ENCODE measurements around the gene L3MBTL4. TPM values are rescaled to one million over a fixed set of nuclear protein-coding genes. Genes with fewer than 3 reads are reported as not detected.

The L3MBTL4 gene
- total and polyA plus RNA-seq, 9 of the 15 experiments (the other 6 are each of a cell fraction or from before 2014, with no cell fraction given), result not detected

DNA sequence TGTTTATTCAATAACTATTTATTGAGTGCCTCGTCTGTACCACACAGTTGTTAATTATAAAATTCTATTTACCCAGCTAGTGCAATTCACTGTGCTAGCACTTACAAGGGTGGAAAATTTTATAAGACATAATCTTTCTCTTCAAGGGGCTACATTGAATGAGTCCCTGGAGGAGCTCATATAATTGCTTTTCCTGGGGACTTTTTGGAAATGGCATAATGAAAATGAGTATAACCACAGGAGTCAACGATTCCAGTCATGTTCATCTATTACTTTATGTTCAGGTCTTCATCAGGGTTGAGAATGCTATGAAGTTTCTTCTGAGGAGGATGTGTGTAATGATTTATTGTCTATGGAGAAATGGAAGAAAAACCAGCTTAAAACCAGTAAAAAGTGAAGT is 466.5 kb downstream of the L3MBTL4 start:
- ChIA-PET CTCF (ENCODE audit: low intra/inter-chr PET ratio) (no interaction called here), POLR2A (no interaction called here)
- TF ChIP-seq TAF15 (IDR thresholded peaks at IDR 0.05; ENCODE audit: low read depth, low read length) (no peak), RBM17 (IDR thresholded peaks at IDR 0.05; ENCODE audit: borderline replicate concordance, low read depth, low read length) (no peak)
- ATAC-seq, result no peak
- Histone ChIP-seq H3K27me3 (ENCODE audit: control insufficient read depth in 2 of 2, insufficient read depth in 2 of 2, low read length in 2 of 2) (no peaks in the 10 kb centered on the region), H3K4me3 (no peak overlapping the region), H3K4me1 (replicated peaks in 1 of 2; ENCODE audit: control insufficient read depth in 2 of 2, insufficient read depth in 2 of 2, low read length in 2 of 2) (no peaks in the 10 kb centered on the region), H3K4me2 (ENCODE audit: insufficient read depth, low read length) (no peak overlapping the region), H4K20me1 (replicated peaks; ENCODE audit: control insufficient read depth, insufficient read depth, low read length) (no peaks in the 10 kb centered on the region), H2AFZ (ENCODE audit: low read depth, low read length) (no peak overlapping the region), H3K9me1 (ENCODE audit: control insufficient read depth, insufficient read depth, low read length) (no peaks in the 10 kb centered on the region), H3K79me2 (ENCODE audit: control insufficient read depth, insufficient read depth, low read length) (no peaks in the 10 kb centered on the region), H3K9me3 (replicated peaks; ENCODE audit: control insufficient read depth, insufficient read depth, low read depth, low read length) (no peaks in the 10 kb centered on the region; the same call in 1 of the 2 replicates), H3K27ac (ENCODE audit: extremely low read depth, low read depth, low read length) (no peak overlapping the region), H3K36me3 (ENCODE audit: control insufficient read depth, insufficient read depth, low read length) (no peaks in the 10 kb centered on the region), H3K9ac (ENCODE audit: insufficient read depth in 1 of 2, low read depth in 2 of 2, low read length in 2 of 2) (no peak overlapping the region)
- 3% methylated on average over 2 of the region's 2 CpGs for WGBS (ENCODE audit: insufficient coverage, low coverage, missing lambda C conversion rate)
- intact Hi-C loops (cut with micrococcal nuclease), result no loop called here
- DNase-seq (ENCODE audit: extremely low read depth in 1 of 4, low spot score in 3 of 4), result no peak
- no peak for FAIRE-seq
- no TSS peak for BruUV-seq (replicated peaks)
- in situ Hi-C loops (cut with MboI), result no loop called here

- Histone ChIP-seq H3K27ac (ENCODE audit: extremely low read depth, low read depth, low read length) (no peak overlapping the region), H4K20me1 (replicated peaks; ENCODE audit: control insufficient read depth, insufficient read depth, low read length) (no peaks in the 10 kb centered on the region), H3K9ac (ENCODE audit: insufficient read depth in 1 of 2, low read depth in 2 of 2, low read length in 2 of 2) (no peak overlapping the region), H3K4me1 (replicated peaks in 1 of 2; ENCODE audit: control insufficient read depth in 2 of 2, insufficient read depth in 2 of 2, low read length in 2 of 2) (no peaks in the 10 kb centered on the region), H3K9me1 (ENCODE audit: control insufficient read depth, insufficient read depth, low read length) (no peaks in the 10 kb centered on the region), H3K36me3 (ENCODE audit: control insufficient read depth, insufficient read depth, low read length) (no peaks in the 10 kb centered on the region), H3K4me2 (ENCODE audit: insufficient read depth, low read length) (no peak overlapping the region), H3K79me2 (ENCODE audit: control insufficient read depth, insufficient read depth, low read length) (no peaks in the 10 kb centered on the region), H3K27me3 (ENCODE audit: control insufficient read depth in 2 of 2, insufficient read depth in 2 of 2, low read length in 2 of 2) (no peaks in the 10 kb centered on the region), H3K4me3 (no peak overlapping the region), H2AFZ (ENCODE audit: low read depth, low read length) (no peak overlapping the region), H3K9me3 (replicated peaks; ENCODE audit: control insufficient read depth, insufficient read depth, low read depth, low read length) (no peaks in the 10 kb centered on the region; the same call in 1 of the 2 replicates)
- CTCF ChIA-PET (ENCODE audit: low intra/inter-chr PET ratio), result interaction anchor here (0.6 kb wide), 1 partner anchor 13 kb away, joined by 3 read pairs; no protein-coding TSS in a partner anchor
- intact Hi-C loops (cut with micrococcal nuclease), result no loop called here
- BruUV-seq (replicated peaks), result no TSS peak
- FAIRE-seq (no peak), DNase-seq (ENCODE audit: extremely low read depth in 1 of 4, low spot score in 3 of 4) (no peak), ATAC-seq (no peak)
- TF ChIP-seq RCOR1 (IDR thresholded peaks at IDR 0.05; ENCODE audit: borderline replicate concordance in 1 of 2, low read depth in 2 of 2, low read length in 2 of 2) (no peak), PML (IDR thresholded peaks at IDR 0.05; ENCODE audit: low read length) (no peak), CEBPB (tag; IDR thresholded peaks at IDR 0.05) (0 out of 2 replicates have a peak, but pooled peaks have one; percentile 7), CEBPG (CRISPR knock-in tag; IDR thresholded peaks at IDR 0.05) (no peak), CEBPG (tag; conservative IDR thresholded peaks at IDR 0.05 in 1 of 2, IDR thresholded peaks at IDR 0.05 in 1 of 2) (peak in 1 of 2 experiments; percentile 81; a peak in 2 of 4 replicates)
- TF ChIP-seq, protein P1, sequence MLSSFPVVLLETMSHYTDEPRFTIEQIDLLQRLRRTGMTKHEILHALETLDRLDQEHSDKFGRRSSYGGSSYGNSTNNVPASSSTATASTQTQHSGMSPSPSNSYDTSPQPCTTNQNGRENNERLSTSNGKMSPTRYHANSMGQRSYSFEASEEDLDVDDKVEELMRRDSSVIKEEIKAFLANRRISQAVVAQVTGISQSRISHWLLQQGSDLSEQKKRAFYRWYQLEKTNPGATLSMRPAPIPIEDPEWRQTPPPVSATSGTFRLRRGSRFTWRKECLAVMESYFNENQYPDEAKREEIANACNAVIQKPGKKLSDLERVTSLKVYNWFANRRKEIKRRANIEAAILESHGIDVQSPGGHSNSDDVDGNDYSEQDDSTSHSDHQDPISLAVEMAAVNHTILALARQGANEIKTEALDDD (IDR thresholded peaks at IDR 0.05), result no peak
- in situ Hi-C loops (cut with MboI), result no loop called here
- 4% methylated on average over 3 of the region's 3 CpGs for WGBS (ENCODE audit: insufficient coverage, low coverage, missing lambda C conversion rate)
- POLR2A ChIA-PET, result no interaction called here
These were observed 470.3 kb downstream of the L3MBTL4 start for GRCh38 chr18:5944448-5944847.

All from K562 (cell line).